Measurements from ENCODE around the gene PRTFDC1. TPM values are rescaled to one million over a fixed set of nuclear protein-coding genes. Genes with fewer than 3 reads are reported as not detected.

The PRTFDC1 gene
- total RNA-seq, 1 experiment from 2014 or later, result 15.8 TPM

GRCh38 chr10:24947304-24948097 lies 4.9 kb downstream of the PRTFDC1 start:
- H4K20me1 ChIP-seq (ENCODE audit: insufficient read depth), result no peaks in the 10 kb centered on the region
- no peaks in the 10 kb centered on the region for H3K9me3 ChIP-seq (ENCODE audit: insufficient read depth, low read depth)
- H3K79me2 ChIP-seq (ENCODE audit: low read depth), result no peaks in the 10 kb centered on the region
- intact Hi-C loops (cut with micrococcal nuclease; ENCODE audit: unreplicated experiment), result no loop called here
- H3K4me3 ChIP-seq, result no peak overlapping the region
- CTCF ChIA-PET, result no interaction called here
- no peak overlapping the region for H3K4me2 ChIP-seq
- POLR2A ChIA-PET (ENCODE audit: unreplicated experiment), result interaction anchor here (0.7 kb wide), 1 partner anchor 224 kb away, joined by 3 read pairs; no protein-coding TSS in a partner anchor
- no peak for DNase-seq
- no peaks in the 10 kb centered on the region for H3K4me1 ChIP-seq (replicated peaks; ENCODE audit: insufficient read depth)
- BruUV-seq (replicated peaks), result no TSS peak
- TF ChIP-seq, protein P1, sequence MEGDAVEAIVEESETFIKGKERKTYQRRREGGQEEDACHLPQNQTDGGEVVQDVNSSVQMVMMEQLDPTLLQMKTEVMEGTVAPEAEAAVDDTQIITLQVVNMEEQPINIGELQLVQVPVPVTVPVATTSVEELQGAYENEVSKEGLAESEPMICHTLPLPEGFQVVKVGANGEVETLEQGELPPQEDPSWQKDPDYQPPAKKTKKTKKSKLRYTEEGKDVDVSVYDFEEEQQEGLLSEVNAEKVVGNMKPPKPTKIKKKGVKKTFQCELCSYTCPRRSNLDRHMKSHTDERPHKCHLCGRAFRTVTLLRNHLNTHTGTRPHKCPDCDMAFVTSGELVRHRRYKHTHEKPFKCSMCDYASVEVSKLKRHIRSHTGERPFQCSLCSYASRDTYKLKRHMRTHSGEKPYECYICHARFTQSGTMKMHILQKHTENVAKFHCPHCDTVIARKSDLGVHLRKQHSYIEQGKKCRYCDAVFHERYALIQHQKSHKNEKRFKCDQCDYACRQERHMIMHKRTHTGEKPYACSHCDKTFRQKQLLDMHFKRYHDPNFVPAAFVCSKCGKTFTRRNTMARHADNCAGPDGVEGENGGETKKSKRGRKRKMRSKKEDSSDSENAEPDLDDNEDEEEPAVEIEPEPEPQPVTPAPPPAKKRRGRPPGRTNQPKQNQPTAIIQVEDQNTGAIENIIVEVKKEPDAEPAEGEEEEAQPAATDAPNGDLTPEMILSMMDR (conservative IDR thresholded peaks at IDR 0.05), result no peak
- TF ChIP-seq EZH2 (IDR thresholded peaks at IDR 0.05; ENCODE audit: low read depth), result no peak
- H3K27ac ChIP-seq, result no peak overlapping the region
- H3K27me3 ChIP-seq (ENCODE audit: insufficient read depth, low read depth), result no peaks in the 10 kb centered on the region
- no peaks in the 10 kb centered on the region for H3K36me3 ChIP-seq (ENCODE audit: low read depth)
- H3F3A ChIP-seq (ENCODE audit: insufficient read depth, low read depth), result no peaks in the 10 kb centered on the region
- H3K9me2 ChIP-seq (ENCODE audit: insufficient read depth), result no peaks in the 10 kb centered on the region
- no peak overlapping the region for H2AFZ ChIP-seq

DNA sequence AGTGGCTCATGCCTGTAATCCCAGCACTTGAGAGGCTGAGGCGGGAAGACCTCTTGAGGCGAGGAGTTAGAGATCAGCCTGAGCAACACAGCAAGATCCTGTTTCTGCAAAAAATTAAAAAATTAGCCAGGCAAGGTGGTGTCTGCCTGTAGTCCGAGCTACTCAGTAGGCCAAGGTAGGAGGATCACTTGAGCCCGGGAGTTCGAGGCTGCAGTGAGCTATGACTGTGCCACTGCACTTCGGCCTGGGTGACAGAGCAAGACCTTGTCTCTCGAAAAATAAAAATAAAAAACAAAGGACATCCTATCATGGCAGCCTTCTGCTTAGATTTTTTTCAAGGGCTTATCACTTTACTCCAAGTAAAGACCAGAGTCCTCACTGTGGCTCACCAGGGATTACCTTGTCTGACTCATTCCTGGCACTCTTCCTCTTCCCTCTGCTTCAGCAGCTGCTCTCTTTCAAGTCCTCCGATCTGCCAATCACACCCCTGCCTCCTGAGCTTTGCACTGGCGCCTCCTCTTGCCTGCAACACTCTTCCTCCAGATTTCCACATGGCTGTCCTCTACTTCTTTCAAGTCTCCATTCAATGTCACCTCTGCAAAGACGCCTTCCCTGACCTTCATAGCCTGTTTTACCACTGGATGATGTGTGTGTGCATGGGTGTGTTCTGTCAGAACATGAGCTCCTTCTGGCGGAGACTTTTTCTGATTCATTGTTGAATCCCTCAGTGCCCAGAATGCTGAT lies 7.7 kb downstream of the PRTFDC1 start:
- H3K4me1 ChIP-seq (replicated peaks; ENCODE audit: insufficient read depth), result no peaks in the 10 kb centered on the region
- no peak overlapping the region for H3K4me2 ChIP-seq
- H3K27ac ChIP-seq, result no peak overlapping the region
- H4K20me1 ChIP-seq (ENCODE audit: insufficient read depth), result no peaks in the 10 kb centered on the region
- H3K36me3 ChIP-seq (ENCODE audit: low read depth), result no peaks in the 10 kb centered on the region
- TF ChIP-seq, protein P1 (conservative IDR thresholded peaks at IDR 0.05), result no peak
- TF ChIP-seq EZH2 (IDR thresholded peaks at IDR 0.05; ENCODE audit: low read depth), result no peak
- POLR2A ChIA-PET (ENCODE audit: unreplicated experiment), result no interaction called here
- H3K9me3 ChIP-seq (ENCODE audit: insufficient read depth, low read depth), result no peaks in the 10 kb centered on the region
- intact Hi-C loops (cut with micrococcal nuclease; ENCODE audit: unreplicated experiment), result no loop called here
- H3K4me3 ChIP-seq, result no peak overlapping the region
- no TSS peak for BruUV-seq (replicated peaks)
- DNase-seq, result peak in 1 of 2 experiments; percentile 48
- CTCF ChIA-PET, result interaction anchor here (1.0 kb wide), 1 partner anchor 220 kb away, joined by 3 read pairs; no protein-coding TSS in a partner anchor
- no peaks in the 10 kb centered on the region for H3K9me2 ChIP-seq (ENCODE audit: insufficient read depth)
- H3F3A ChIP-seq (ENCODE audit: insufficient read depth, low read depth), result no peaks in the 10 kb centered on the region
- no peak overlapping the region for H2AFZ ChIP-seq
- H3K79me2 ChIP-seq (ENCODE audit: low read depth), result no peaks in the 10 kb centered on the region
- no peaks in the 10 kb centered on the region for H3K27me3 ChIP-seq (ENCODE audit: insufficient read depth, low read depth)

DNA sequence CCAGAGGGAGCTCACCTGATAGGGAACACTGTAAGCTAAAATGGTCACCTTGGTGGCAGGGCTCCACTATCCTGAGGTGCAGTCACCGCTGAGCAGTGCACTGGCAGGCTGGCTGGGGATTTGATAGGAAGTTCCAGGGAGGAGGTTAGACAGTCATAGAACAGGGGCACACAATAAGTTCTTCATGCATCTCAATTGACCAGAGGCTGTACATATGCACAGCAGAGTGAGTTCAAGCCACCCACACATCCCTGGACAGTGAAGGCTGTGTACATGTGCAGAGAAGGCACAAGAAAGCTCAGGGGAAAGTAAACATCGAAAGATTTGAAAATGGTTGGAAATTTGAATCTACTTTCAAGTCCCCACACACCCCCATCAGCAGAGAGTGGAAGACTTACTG lies 13.9 kb downstream of the PRTFDC1 start:
- Histone ChIP-seq H3K27me3 (ENCODE audit: insufficient read depth, low read depth) (no peaks in the 10 kb centered on the region), H3K79me2 (ENCODE audit: low read depth) (no peaks in the 10 kb centered on the region), H2AFZ (no peak overlapping the region), H3K4me2 (no peak overlapping the region), H4K20me1 (ENCODE audit: insufficient read depth) (no peaks in the 10 kb centered on the region), H3F3A (ENCODE audit: insufficient read depth, low read depth) (no peaks in the 10 kb centered on the region), H3K9me3 (ENCODE audit: insufficient read depth, low read depth) (no peaks in the 10 kb centered on the region), H3K9me2 (ENCODE audit: insufficient read depth) (no peaks in the 10 kb centered on the region), H3K4me1 (replicated peaks; ENCODE audit: insufficient read depth) (no peaks in the 10 kb centered on the region), H3K27ac (no peak overlapping the region), H3K36me3 (ENCODE audit: low read depth) (no peaks in the 10 kb centered on the region), H3K4me3 (no peak overlapping the region)
- POLR2A ChIA-PET (ENCODE audit: unreplicated experiment), result no interaction called here
- BruUV-seq (replicated peaks), result no TSS peak
- CTCF ChIA-PET, result no interaction called here
- TF ChIP-seq, protein P1 (conservative IDR thresholded peaks at IDR 0.05), result no peak
- TF ChIP-seq EZH2 (IDR thresholded peaks at IDR 0.05; ENCODE audit: low read depth), result no peak
- intact Hi-C loops (cut with micrococcal nuclease; ENCODE audit: unreplicated experiment), result no loop called here
- no peak for DNase-seq
